SK-N-SH (cell line): ENCODE results near the gene AZU1.

Experiments used
- CTCF ChIP-seq: fragments of 200-600 bp; sonication (generic); IDR thresholded peaks from 2 replicates; pipeline ENCODE4 v1.6.1; 2017; ENCODE audit warnings: antibody characterized with exemption, mild to moderate bottlenecking, moderate library complexity
- ELF1 ChIP-seq: IDR thresholded peaks from 2 replicates; pipeline ENCODE4 v1.4.0; 2012
- EZH2phosphoT487 ChIP-seq: fragments of 200-600 bp; sonication (generic); IDR thresholded peaks from 2 replicates; pipeline ENCODE4 v1.6.1; 2017; ENCODE audit warnings: low read depth, mixed run types, mild to moderate bottlenecking, antibody characterized with exemption, moderate library complexity, borderline replicate concordance
- GABPA ChIP-seq: IDR thresholded peaks from 2 replicates; pipeline ENCODE4 v1.4.0; 2012; ENCODE audit warnings: low read depth, mild to moderate bottlenecking
- JUND ChIP-seq: IDR thresholded peaks from 2 replicates; pipeline ENCODE4 v1.4.0; 2012
- MXI1 ChIP-seq: IDR thresholded peaks from 2 replicates; pipeline ENCODE4 v1.6.1; 2012; ENCODE audit warnings: mild to moderate bottlenecking, low read depth, low read length, improper control_type of control experiment
- POLR2AphosphoS5 ChIP-seq: IDR thresholded peaks from 2 replicates; pipeline ENCODE4 v1.6.1; 2012; ENCODE audit warnings: low read depth, low read length
- RAD21 ChIP-seq: IDR thresholded peaks from 2 replicates; pipeline ENCODE4 v1.6.1; 2012; ENCODE audit warnings: mild to moderate bottlenecking, low read length
- REST ChIP-seq: IDR thresholded peaks from 2 replicates; pipeline ENCODE4 v1.6.1; 2012; ENCODE audit warnings: mild to moderate bottlenecking, low read depth, low read length, moderate library complexity
- SIN3A ChIP-seq: IDR thresholded peaks from 2 replicates; pipeline ENCODE4 v1.6.1; 2012; ENCODE audit warnings: low read depth, mild to moderate bottlenecking, low read length, moderate library complexity, borderline replicate concordance
- TAF1 ChIP-seq: IDR thresholded peaks from 2 replicates; pipeline ENCODE4 v1.6.1; 2012; ENCODE audit warnings: low read depth, mild to moderate bottlenecking, low read length, moderate library complexity, borderline replicate concordance
- TEAD4 ChIP-seq: IDR thresholded peaks from 2 replicates; pipeline ENCODE4 v1.4.0; 2012; ENCODE audit warnings: mild to moderate bottlenecking, borderline replicate concordance; ENCODE audit not compliant: insufficient read depth
- TF ChIP-seq, protein P1 (sequence below): IDR thresholded peaks from 2 replicates; pipeline ENCODE4 v1.4.0; 2012; ENCODE audit warnings: low read depth

DNA sequence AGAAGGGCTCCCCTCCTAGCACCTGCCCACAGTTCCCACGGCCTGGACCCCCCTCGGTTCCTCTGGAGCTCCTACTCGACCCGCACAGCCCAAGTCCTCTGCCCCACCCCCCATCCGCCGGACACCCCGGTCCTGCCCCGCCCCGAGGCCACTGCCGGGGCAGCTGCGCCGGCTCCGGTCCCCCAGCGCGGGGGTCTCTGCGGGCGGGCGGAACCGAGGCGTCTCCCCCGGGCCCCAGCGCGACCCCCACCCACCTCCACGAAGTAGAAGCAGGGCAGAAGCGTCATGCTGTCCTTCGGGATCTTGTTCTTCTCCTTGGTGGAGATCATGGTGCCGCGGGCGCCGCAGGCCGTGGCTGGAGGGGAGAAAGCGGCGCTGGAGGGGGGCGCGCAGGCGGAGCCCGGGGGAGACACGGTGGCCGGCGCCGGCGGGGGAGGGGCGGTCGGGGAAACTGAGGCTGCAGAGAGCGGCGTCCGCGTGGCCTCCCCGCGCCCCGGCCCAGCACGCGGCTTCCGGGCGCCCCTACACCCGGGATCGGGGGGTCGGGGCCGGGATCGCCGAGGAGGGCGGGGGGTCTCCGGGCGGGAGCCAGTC lies 6.3 kb upstream of the AZU1 start:
- TF ChIP-seq CTCF (no peak), SIN3A (no peak), GABPA (no peak), POLR2AphosphoS5 (no peak), REST (no peak), RAD21 (no peak), EZH2phosphoT487 (no peak), ELF1 (no peak), MXI1 (no peak), TAF1 (no peak), TEAD4 (no peak), JUND (no peak)
- TF ChIP-seq, protein P1, sequence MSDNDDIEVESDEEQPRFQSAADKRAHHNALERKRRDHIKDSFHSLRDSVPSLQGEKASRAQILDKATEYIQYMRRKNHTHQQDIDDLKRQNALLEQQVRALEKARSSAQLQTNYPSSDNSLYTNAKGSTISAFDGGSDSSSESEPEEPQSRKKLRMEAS: no peak
